DMS53 treated with DMSO at 0.1 percent for 48 hours (cell line): Measurements from ENCODE around the gene SLC37A1.

ENCODE experiments used
- DNase-seq: peaks from one replicate; lab custom pipeline; 2025; ENCODE audit not compliant: unreplicated experiment; lab: John Stamatoyannopoulos, UW

The SLC37A1 gene

DNA sequence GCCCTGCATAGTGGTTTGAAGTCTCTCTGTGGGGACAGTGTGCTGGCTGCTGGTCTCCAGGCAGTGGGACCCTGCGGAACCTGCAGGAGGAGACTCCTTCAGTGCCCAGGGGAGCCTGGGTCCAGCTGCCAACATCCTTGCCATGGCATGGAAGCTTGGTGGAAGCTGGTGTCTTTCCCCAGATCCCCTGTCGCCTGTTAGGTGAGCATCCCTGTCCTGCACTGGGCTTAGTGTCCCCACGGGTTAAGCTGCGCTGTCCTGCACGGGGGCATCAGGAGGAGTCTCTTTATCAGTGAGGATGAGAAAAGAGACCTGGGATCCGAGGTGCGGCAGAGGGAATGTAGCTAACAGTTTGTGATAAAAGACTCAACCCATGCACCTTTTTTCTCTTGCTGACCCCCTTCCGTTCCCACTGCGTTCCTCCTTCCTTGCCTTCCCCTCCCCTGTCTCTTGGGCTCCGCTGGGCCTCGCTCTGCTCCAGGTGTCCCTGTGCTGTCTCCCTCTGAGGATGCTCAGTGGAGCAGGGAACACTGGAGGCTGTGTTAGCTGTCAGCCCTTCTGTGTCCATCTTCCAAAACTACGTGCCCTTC lies 59.3 kb downstream of the SLC37A1 start:
- no peak for DNase-seq

DNA sequence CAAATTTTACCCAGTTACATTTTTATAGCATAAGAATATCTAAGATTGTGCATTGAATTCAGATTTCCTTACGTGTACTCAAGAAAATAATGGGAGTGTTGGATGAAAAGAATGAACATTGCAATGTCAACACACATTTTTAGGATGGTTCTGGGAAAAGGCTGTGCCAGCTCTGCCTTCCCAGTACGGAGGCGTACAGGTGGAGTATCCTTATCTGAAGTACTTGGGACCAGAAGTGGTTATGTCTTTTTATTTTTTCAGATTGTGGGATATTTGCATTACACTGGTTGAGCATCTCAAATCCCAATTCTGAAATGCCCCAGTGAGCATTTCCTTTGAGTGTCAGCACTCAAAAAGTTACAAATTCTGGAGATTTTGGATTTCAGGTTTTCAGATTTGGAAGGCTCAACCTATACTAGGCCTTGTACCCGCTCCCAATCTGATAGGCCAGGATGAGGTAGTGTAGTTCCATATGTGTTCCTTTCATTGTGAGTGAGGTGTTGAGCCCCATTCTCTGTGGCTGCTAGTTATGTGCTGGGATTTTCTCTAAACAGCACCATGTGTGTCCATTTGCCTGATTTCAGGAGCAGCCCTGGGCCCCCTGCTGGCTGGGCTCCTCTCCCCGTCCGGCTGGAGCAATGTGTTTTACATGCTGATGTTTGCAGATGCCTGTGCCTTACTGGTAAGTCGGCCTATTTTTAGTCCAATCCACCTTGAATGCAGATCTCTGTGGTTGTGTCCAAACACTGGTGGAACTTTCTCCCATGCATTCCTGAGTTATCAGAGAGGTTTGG lies 60.8 kb downstream of the SLC37A1 start:
- DNase-seq, result no peak

DNA sequence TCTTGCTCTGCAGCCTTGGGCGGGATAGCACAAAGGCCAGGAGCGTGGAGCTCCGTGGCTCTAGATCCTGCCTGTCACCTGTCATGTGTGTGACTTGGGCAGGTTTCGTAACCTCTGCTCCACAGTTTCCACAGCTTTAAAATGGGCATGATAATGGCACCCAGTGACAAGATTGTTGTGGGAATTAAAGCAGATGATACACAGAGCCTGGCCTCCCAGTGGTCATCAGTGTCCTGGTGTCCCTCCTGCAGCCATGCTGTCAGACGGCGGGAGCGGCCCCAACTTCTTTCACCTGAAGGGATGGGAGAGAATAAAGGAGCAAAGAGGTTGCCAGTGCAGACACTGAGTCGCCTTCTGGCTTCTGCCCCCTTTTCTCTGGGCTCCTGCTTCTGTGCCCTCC lies 61.5 kb downstream of the SLC37A1 start:
- no peak for DNase-seq

DNA sequence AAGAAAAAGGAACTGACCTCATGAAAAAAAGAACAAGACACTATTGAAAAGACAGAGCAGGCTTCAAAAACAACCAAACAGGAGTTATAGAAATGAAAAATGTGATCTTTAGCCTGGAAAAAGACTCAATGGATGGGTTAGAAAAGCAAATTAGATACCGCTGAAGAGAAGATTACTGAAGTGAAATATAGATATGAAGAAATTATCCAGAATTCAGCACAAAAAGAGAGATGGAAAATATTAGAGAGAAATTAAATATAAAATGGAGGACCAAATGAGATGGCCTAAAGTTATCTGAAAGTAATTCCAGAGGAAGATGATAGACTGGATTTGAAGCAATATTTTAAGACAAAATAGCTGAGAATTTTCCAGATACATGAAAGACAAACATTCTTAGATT lies 63.0 kb downstream of the SLC37A1 start:
- DNase-seq, result no peak

DNA sequence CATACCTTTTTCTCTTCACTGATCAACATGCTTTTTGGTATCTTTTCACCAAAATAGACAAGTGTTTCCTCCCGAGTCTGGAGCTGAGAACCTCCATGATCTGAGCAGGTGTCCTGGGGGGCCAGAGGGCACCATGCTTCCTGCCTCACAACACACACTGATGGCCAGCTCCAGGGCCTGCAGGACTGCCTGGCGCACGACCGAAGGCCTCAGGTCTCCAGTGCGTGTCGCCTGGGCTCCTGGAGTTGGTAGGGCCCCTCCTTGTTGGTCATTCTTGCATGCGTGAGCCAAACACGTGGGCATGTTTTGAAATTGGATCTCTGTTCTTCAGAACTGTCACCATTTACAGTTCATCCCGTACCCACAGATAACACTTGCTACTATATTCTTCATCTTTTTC lies 64.4 kb downstream of the SLC37A1 start:
- DNase-seq, result no peak

DNA sequence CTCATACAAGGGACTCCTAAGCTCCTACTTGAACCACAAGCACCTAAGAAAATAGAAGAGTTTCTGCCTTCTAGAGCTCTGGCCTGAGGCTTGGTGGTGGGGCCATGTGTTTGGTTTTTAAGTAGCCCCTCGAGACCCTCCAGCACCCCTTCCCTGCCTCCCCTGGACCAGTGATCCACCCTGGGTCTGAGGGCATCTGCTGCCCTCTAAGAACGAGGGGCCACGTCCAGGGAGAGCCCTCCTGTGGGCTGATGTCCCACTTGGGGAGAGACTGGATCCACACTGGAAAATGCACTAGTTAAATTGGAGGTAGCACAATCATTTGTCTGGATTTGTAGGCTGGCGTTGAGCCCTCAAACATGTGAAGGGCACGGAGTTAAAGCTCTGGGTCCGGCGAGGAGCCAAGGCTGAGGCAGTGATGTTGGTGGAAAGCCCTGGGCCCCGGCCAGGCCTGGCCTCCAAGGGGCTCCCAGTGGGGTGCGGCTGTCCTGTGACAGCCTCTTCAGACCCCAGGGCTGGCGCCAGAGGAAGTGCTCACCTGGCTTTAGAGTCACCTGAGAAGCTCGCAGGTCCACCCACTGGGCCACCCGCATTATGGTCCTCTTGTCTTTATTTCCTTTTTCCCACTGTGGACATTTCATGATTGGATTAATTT lies 65.2 kb downstream of the SLC37A1 start:
- no peak for DNase-seq

DNA sequence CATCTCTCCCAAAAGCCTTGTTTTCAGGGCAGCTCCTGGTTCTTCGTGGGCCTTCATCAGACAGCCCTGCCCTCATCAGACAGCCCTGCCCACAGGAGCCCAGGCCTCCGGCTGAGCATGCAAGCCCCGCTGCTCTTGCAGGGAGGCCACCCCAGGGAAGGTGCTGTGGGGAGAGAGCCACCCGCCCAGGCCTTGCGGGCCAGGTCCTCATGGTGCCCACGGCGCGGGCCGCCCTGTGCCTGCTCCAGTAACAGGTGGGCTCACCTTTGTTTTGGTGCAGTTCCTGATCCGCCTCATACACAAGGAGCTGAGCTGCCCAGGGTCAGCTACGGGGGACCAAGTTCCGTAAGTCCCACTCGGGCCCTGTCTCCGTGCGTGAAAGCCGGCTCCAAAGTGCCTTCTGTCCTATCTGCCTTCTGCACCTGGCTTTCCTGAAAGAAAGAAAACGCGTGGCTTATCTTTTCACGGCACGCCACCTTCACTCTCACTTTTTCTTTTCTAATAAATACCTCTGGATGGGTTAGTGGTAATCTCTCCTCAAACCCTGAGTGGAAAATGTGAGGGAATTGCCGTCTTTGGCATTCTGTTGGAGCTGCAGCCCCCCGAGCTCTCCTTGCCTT lies 65.9 kb downstream of the SLC37A1 start:
- no peak for DNase-seq

DNA sequence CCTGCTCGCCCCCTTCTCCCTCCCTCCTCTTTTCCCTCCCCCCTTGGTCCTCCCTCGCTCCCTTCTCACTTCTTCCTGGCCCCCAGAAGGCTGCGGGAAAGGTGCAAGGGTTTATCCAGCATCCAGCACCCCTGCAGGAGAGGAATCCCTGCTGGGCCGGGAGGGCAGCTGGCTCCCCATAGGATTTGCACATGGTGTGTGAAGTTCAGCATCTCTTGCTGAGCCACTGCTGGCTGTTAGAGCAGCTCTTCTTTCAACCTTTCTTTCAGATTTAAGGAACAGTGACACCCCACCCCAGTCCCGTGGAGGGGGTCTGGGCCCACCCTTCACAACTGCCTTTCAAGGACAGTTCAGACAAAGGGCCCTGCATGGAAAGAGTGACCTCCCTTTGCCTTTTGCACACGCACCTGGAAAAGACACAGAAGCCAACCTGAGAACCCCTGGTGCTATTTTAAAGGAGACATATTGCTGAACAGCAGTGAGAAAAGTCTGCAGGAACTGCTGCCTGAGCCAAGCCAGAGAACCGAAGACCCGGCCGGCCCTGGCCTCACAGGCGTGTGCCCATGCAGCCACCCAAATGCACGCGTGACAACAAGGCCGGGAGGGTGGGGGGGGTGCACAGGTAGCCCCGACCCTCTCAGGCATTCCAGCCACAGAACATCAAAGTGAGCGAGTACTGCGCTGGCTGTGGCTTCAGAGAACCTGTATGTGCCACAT lies 66.6 kb downstream of the SLC37A1 start:
- no peak for DNase-seq

DNA sequence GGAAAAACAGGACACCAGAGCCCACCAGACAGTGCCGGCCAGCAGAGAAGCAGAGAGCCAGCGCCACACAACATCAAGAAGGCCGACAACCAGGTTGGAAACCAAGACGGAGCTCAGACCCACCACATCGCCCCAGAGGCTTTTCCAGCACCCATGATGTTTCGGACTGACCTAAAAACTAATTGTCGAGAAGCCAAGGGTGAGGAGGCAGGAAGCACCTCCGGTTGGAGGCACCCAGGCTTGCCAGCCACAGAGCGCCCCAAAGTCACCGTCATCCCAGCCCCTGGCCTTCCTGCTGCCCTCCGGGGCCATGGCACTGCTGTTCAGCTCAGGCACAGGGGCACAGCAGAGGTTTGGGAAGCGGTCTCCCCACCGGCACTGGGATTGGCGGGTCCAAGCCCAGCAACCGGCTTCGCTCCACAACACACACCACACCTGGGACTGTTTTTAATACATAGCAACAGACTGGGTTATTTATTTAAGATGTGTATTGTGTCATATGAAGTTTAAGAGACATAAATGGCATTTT lies 67.2 kb downstream of the SLC37A1 start:
- no peak for DNase-seq

DNA sequence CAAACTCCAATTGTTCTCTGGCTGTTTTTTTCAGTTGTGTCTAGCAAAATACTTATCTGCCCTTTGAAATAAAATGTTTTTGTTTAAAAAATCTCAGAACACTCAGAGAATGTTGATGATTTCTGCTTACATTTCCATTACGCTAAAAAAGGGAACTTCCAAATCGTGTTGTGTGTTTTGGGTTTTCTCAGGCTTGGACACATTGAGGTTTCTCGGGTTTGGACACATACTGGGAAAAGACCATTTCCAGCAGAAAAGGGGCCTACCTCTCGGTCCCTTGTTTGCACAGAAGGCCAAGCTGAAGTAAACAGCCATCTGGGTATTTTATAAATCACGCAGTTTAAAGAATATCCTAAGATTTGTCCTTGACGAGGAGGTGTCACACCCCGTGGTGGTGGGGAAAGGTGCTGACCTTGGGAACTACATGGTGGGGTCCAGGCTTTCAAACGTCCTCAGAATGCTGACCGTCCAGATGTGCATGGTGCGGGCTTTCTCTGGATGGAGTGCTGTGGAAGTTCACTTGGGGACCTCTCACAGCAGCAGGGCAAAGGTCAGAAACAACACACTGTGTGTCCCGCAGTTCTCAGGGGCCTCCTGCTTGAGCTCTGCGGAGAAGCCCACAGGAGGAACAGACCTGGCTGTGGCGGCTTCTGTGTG lies 67.8 kb downstream of the SLC37A1 start:
- no peak for DNase-seq

DNA sequence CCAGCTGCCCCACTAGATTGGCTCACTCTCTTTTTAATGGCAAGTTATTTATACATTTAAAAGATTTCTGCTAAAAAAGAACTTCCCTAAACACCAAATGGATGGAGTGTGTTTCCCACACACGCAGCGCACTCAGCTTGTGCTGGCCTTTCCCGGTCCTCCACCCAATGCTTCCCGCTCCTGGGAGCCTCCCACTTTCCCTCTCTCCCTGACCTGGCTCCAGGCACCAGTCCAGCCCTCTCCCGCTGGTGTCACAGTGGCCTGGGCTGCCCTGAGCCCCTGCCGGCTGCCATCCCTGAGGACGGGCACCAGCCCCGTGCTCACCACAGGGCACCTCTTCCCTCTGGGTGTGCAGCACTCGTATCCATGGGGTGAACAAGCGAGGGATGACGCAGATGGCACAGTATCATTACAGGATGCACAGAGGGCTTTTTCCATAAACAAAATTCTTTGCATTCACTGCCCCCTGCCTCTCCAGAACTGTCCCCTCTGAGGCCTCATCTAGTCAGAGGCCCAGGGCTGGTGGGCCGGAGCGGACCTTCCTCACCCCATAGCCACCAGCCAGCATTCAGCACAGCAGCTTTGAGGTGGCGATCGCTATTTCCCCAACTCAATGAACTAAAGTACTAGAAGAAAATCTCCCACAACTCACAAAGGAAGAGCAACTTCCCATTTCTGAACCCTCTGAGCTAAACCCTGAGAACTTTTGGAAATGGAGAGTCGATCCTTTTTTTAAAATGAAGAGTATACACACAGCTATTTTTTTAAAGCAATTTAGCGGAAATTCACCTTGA lies 68.5 kb downstream of the SLC37A1 start:
- DNase-seq, result no peak

DNA sequence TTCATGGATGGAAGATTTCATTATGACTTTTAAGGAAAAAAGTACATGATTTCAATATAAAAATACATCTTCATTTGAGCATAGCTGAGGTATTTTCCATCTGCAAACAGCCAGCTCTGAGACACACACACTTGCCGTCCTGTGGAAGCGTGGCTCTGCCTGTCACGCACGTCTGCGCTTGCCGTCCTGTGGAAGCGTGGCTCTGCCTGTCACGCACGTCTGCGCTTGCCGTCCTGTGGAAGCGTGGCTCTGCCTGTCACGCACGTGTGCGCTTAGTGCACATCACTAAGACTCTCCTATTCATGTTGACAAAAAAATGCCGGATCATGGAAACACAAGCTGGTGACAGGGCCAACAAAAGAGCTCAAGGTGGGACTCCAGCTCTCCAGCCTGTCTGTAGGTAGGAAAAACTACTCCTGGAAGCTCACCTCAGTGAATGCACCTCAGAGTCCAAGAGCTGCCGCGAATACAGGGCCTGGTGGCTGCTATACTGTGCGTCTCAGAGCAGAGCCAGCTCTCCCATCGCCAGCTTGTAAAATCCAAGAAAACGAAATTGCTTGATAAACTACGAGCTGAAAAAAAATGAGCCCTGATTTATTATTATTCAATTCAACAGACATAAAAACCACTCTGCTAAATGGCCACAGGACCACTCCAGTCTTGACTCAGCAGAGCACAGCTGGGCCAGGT lies 69.3 kb downstream of the SLC37A1 start:
- no peak for DNase-seq

DNA sequence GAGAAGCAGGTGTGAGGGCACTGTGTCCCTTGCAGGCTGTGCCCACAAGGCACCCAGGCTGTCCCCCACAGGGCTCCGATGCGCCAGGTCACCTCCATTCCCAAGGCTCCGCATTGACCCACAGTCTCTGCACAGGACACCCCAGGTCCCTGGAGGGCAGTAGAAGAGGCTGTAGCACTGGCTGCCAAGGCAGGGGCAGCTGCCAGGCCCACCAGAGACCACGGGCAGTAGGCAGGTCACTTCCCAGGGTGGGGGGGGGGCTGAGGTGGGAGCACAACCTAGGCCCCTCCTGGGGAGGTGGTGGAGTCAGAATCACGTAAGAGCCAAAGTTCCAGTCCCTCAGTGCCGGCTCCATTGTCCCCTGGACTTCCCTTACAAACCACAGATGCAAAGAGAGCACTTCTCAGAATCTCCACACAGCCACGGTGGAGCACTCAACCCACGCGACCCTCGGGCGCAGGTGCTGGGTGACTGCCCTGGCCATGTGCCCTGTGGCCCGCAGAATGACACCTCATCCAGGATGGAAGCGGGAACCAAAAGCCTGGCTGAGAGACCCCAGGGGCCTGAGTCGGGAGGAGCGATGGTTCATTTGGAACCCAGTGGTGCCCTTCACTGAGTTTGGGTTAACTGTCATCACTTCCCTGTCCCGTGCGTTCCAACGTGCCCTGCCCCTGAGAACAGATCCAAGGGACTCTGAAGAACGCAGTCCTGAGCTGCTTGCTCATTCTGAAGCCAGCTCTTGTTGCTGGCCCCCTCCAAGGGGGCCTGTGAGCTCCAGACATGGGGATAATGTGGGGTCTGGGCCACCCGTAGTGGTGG lies 70.0 kb downstream of the SLC37A1 start:
- DNase-seq, result no peak

DNA sequence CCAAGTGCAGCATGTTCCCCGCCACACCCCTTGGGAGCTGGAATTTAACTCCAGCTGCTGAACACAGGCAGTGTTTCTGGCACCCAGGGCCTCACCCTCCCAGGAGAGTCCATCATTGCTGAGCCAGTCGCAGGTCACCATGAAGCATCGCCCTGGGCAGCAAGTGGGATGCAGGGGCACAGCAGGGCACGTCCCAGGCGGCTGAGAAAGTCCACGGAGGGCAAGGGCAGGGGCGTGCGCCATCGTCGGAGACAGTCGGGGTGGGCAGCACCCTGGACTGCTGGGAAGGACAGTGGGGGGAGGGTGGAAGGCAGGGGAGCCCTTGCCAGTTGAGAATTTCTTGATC lies 70.6 kb downstream of the SLC37A1 start:
- DNase-seq, result no peak

DNA sequence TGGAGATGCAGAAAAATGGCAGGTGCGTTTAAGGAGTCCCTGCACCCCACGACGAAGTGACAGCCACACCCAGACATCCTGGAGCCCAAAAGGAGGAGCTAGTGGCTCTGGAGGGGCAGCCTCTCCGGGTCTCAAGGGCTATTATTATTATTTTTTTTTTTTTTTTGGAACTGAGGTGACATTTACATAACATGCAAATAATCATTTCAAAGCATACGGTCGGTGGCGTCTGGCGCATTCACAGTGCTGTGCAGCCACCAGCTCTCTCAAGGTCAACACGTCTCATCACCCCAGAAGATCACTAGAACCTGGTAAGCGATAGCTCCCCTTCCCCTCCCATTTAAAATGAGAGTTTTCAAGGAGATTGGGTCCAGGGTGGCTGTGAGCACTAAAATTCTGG lies 72.2 kb downstream of the SLC37A1 start:
- DNase-seq, result no peak

DNA sequence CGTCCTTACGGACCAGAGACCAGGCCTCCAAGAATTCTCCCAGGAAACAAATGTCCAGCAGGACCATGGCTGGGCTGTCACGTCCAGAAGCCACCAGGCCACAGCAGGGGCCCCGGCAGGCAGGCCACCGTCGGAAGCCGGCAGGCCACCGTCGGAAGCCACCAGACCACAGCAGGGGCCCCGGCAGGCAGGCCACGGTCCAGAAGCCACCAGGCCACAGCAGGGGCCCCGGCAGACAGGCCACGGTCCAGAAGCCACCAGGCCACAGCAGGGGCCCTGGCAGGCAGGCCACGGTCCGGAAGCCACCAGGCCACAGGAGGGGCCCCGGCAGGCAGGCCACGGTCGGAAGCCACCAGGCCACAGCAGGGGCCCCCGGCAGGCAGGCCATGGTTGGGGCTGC lies 72.8 kb downstream of the SLC37A1 start:
- no peak for DNase-seq

DNA sequence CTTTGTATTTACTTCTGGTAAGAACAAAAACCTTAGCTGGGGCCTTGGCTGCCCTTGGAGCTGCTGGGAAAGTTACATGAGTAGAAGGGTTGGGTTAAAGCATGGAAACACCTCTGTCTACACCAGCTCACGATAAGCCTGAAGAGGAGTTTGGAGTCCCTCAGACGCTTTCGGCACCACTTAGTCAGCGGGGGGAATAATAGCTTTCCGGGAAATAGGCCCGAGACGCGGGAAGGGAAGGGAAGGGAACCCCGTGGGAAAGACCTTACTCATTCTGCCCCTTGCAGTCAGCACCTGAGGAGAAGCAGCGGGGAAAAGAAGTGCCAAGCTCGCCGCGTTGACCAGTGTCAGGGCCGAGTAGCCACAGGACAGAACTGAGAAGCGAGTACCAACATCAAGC lies 73.4 kb downstream of the SLC37A1 start:
- no peak for DNase-seq

DNA sequence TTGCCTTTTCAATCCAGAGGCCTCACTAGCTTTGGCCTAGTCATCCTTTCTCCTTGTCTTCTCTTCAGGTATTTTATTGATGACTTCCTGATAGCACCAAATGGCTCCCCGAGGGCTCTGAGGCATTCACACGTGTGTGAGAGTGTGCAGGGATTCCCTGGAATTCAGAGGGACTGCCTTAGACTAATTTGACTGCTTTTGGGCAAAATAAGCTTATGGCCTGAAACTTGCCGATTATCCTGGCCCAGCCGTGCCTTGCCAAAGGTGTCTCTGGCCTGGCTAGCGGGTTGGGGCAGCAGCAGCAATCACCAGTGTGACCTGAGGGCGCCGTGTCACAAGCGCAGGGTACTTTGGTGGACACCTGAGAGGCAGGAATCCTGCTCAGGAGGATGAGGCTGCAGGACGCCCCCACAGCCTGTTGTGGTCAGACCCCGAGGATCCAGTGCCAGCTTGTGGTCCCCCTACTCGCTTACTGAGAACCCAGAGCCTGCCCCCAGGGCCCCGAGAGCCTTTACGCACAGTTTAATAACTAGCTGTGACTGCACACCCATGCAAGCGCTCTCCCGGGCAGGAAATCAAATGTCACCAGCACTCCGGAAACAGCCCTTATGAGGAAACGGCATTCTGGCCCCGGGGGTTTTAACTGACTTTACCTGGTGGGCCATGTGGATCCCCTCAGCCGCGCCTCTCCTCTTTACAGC lies 76.9 kb downstream of the SLC37A1 start:
- no peak for DNase-seq
